Mesothelial cell of epicardium (in vitro differentiated cells): Measurements from ENCODE around the gene CSNK1A1. TPM values are rescaled to one million over a fixed set of nuclear protein-coding genes. Genes with fewer than 3 reads are reported as not detected.

Experiments used
- DNase-seq, 2 experiments: peaks; one replicate each; pipeline ENCODE4 v3.0.0; 2021; ENCODE audit warnings: low spot score in 2 of 2; ENCODE audit not compliant: unreplicated experiment in 2 of 2
- H3K27ac Mint-ChIP-seq: 2 replicates; pipeline ENCODE4 v1.8.0; 2021; ENCODE audit warnings: mixed read lengths
- H3K27me3 Mint-ChIP-seq: 2 replicates; pipeline ENCODE4 v1.8.0; 2021; ENCODE audit warnings: low read depth, mixed read lengths
- H3K36me3 Mint-ChIP-seq: 2 replicates; pipeline ENCODE4 v1.8.0; 2021; ENCODE audit warnings: mixed read lengths
- H3K4me1 Mint-ChIP-seq: 2 replicates; pipeline ENCODE4 v1.8.0; 2021; ENCODE audit warnings: mixed read lengths
- H3K4me3 Mint-ChIP-seq: 2 replicates; pipeline ENCODE4 v1.8.0; 2021; ENCODE audit warnings: mild to moderate bottlenecking, moderate library complexity, mixed read lengths
- H3K9me3 Mint-ChIP-seq: 2 replicates; pipeline ENCODE4 v1.8.0; 2021; ENCODE audit warnings: mixed read lengths
- CTCF ChIP-seq: fragments of 200-600 bp; sonication (generic); IDR thresholded peaks from one replicate; pipeline ENCODE4 v1.5.0; 2021; ENCODE audit warnings: antibody characterized with exemption; ENCODE audit not compliant: unreplicated experiment
- total RNA-seq: library from RNA; stranded (reverse); gene quantifications from 3 replicates; pipeline ENCODE4 v1.2.1, GENCODE V29; 2021

Gene CSNK1A1
- total RNA-seq, 1 donor from 2014 or later, result 254 TPM

- H3K27me3 Mint-ChIP-seq, result no peaks in the 10 kb centered on the region
- peaks cover under 1% of the 10 kb centered on the region for H3K9me3 Mint-ChIP-seq
- H3K4me3 Mint-ChIP-seq, result peak overlapping the region; percentile 73
- no peak for DNase-seq
- H3K36me3 Mint-ChIP-seq, result no peaks in the 10 kb centered on the region
- peaks cover 18% of the 10 kb centered on the region for H3K4me1 Mint-ChIP-seq
- TF ChIP-seq CTCF, result no peak
- peak overlapping the region; percentile 66 for H3K27ac Mint-ChIP-seq
These were observed 29.6 kb upstream of the CSNK1A1 start for GRCh38 chr5:149580808-149581191.

- H3K36me3 Mint-ChIP-seq, result no peaks in the 10 kb centered on the region
- H3K27me3 Mint-ChIP-seq, result no peaks in the 10 kb centered on the region
- no peak overlapping the region for H3K27ac Mint-ChIP-seq
- H3K4me1 Mint-ChIP-seq, result peaks cover 15% of the 10 kb centered on the region
- TF ChIP-seq CTCF, result no peak
- H3K4me3 Mint-ChIP-seq, result no peak overlapping the region
- no peaks in the 10 kb centered on the region for H3K9me3 Mint-ChIP-seq
- DNase-seq, result no peak
These were observed 27.7 kb upstream of the CSNK1A1 start for GRCh38 chr5:149578896-149579295.

- Mint-ChIP-seq H3K4me1 (peaks cover 3% of the 10 kb centered on the region), H3K27me3 (no peaks in the 10 kb centered on the region), H3K27ac (no peak overlapping the region), H3K4me3 (no peak overlapping the region), H3K9me3 (no peaks in the 10 kb centered on the region), H3K36me3 (no peaks in the 10 kb centered on the region)
- no peak for TF ChIP-seq CTCF
- DNase-seq, result no peak
These were observed 24.8 kb upstream of the CSNK1A1 start for GRCh38 chr5:149576021-149576420.

- DNase-seq, result no peak
- Mint-ChIP-seq H3K27me3 (no peaks in the 10 kb centered on the region), H3K36me3 (no peaks in the 10 kb centered on the region), H3K9me3 (no peaks in the 10 kb centered on the region), H3K27ac (no peak overlapping the region), H3K4me3 (no peak overlapping the region), H3K4me1 (no peaks in the 10 kb centered on the region)
- no peak for TF ChIP-seq CTCF
These were observed 23.9 kb upstream of the CSNK1A1 start for GRCh38 chr5:149575131-149575530.

GRCh38 chr5:149572576-149573231 lies 21.5 kb upstream of the CSNK1A1 start:
- Mint-ChIP-seq H3K27ac (no peak overlapping the region), H3K4me3 (no peak overlapping the region), H3K27me3 (no peaks in the 10 kb centered on the region), H3K36me3 (no peaks in the 10 kb centered on the region), H3K9me3 (no peaks in the 10 kb centered on the region), H3K4me1 (no peaks in the 10 kb centered on the region)
- DNase-seq, result no peak
- TF ChIP-seq CTCF, result no peak

GRCh38 chr5:149572170-149572569 lies 20.9 kb upstream of the CSNK1A1 start:
- H3K36me3 Mint-ChIP-seq, result no peaks in the 10 kb centered on the region
- H3K4me1 Mint-ChIP-seq, result no peaks in the 10 kb centered on the region
- H3K9me3 Mint-ChIP-seq, result no peaks in the 10 kb centered on the region
- no peak overlapping the region for H3K27ac Mint-ChIP-seq
- no peak overlapping the region for H3K4me3 Mint-ChIP-seq
- H3K27me3 Mint-ChIP-seq, result no peaks in the 10 kb centered on the region
- DNase-seq, result no peak
- TF ChIP-seq CTCF, result no peak
